ENCODE results near the gene PHLDA3. TPM values are rescaled to one million over a fixed set of nuclear protein-coding genes. Genes with fewer than 3 reads are reported as not detected.

Gene PHLDA3
- total RNA-seq, 2 donors from 2014 or later, result 13.1 to 21.2 TPM

- no peak for TF ChIP-seq CTCF (IDR thresholded peaks at IDR 0.05)
Observed at GRCh38 chr1:201419746-201420607, 49.0 kb downstream of the PHLDA3 start.

GRCh38 chr1:201419256-201419655 is 49.7 kb downstream of the PHLDA3 start:
- intact Hi-C loops (cut with DNase I), result loop anchor here (5.0 kb wide), 1 partner anchor 42 kb away; the partner anchor contains the start of gene TNNT2
- H3K4me3 ChIP-seq, result no peak overlapping the region
- no peak overlapping the region for H3K9ac ChIP-seq (ENCODE audit: low read depth in 2 of 2, low read length in 2 of 2)
- no peaks in the 10 kb centered on the region for H3K36me3 ChIP-seq
- no peaks in the 10 kb centered on the region for H3K27me3 ChIP-seq
- DNase-seq, result no peak
- H3K27ac ChIP-seq, result no peak overlapping the region
- no peaks in the 10 kb centered on the region for H3K9me3 ChIP-seq
- H3K4me1 ChIP-seq, result no peaks in the 10 kb centered on the region
- no peak for TF ChIP-seq CTCF (IDR thresholded peaks at IDR 0.05)

More at GRCh38 chr1:201419746-201420607, 49.0 kb downstream of the PHLDA3 start:
- Histone ChIP-seq H3K4me3 (no peak overlapping the region), H3K27me3 (no peaks in the 10 kb centered on the region), H3K4me1 (no peaks in the 10 kb centered on the region), H3K9me3 (no peaks in the 10 kb centered on the region), H3K27ac (no peak overlapping the region), H3K9ac (ENCODE audit: low read depth in 2 of 2, low read length in 2 of 2) (no peak overlapping the region), H3K36me3 (no peaks in the 10 kb centered on the region)
- intact Hi-C loops (cut with DNase I), result loop anchor here (5.0 kb wide), 1 partner anchor 43 kb away; the partner anchor contains the start of gene TNNT2
- no peak for DNase-seq

- H3K9ac ChIP-seq (ENCODE audit: low read depth in 2 of 2, low read length in 2 of 2), result no peak overlapping the region
- H3K36me3 ChIP-seq, result no peaks in the 10 kb centered on the region
- H3K27me3 ChIP-seq, result no peaks in the 10 kb centered on the region
- no peak overlapping the region for H3K27ac ChIP-seq
- intact Hi-C loops (cut with DNase I), result loop anchor here (5.0 kb wide), 1 partner anchor 41 kb away; the partner anchor contains the start of gene TNNT2
- no peak for TF ChIP-seq CTCF (IDR thresholded peaks at IDR 0.05)
- no peak overlapping the region for H3K4me3 ChIP-seq
- no peak for DNase-seq
- no peaks in the 10 kb centered on the region for H3K4me1 ChIP-seq
- no peaks in the 10 kb centered on the region for H3K9me3 ChIP-seq
Observed at GRCh38 chr1:201418461-201418860, 50.5 kb downstream of the PHLDA3 start.

Other genes starting within 250 kb of the PHLDA3 start
- gene PKP1, start 185.7 kb downstream of the PHLDA3 start, total RNA-seq, result under 1 TPM; 0.54 to 0.74 TPM
- 1 to 10 TPM; 2.4 to 4.2 TPM for gene TNNT2, start 91.5 kb downstream of the PHLDA3 start, total RNA-seq
- 100 to 1,000 TPM; 160 to 280 TPM for gene LAD1, start 69.9 kb downstream of the PHLDA3 start, total RNA-seq
- gene TNNI1, start 47.5 kb downstream of the PHLDA3 start, total RNA-seq, result not detected
- 100 to 1,000 TPM; 186 to 376 TPM for gene CSRP1, start 37.9 kb upstream of the PHLDA3 start, total RNA-seq
- 10 to 100 TPM; 17.9 to 24.1 TPM for gene NAV1, start 69.9 kb upstream of the PHLDA3 start, total RNA-seq